SJSA1 (cell line): ENCODE results near the gene SLC10A7. TPM values are rescaled to one million over a fixed set of nuclear protein-coding genes. Genes with fewer than 3 reads are reported as not detected.

Experiments used
- DNase-seq, 2 experiments: peaks; one replicate each; pipeline ENCODE4 v3.0.0-alpha.2; 2015 to 2020; ENCODE audit warnings: low spot score in 2 of 2, low read depth in 1 of 2
- H3K27ac ChIP-seq: fragments of 250-450 bp; sonication (Bioruptor Pico); 2 replicates; pipeline ENCODE4 v1.5.1; 2020; ENCODE audit warnings: mild to moderate bottlenecking, moderate library complexity
- H3K27me3 ChIP-seq: fragments of 250-450 bp; sonication (Bioruptor Pico); replicated peaks from 2 replicates; pipeline ENCODE4 v1.5.1; 2020; ENCODE audit warnings: mild to moderate bottlenecking, moderate library complexity
- H3K36me3 ChIP-seq: fragments of 250-450 bp; sonication (Bioruptor Pico); 2 replicates; pipeline ENCODE4 v1.5.1; 2020; ENCODE audit warnings: mild to moderate bottlenecking
- H3K4me1 ChIP-seq: fragments of 250-450 bp; sonication (Bioruptor Pico); replicated peaks from 2 replicates; pipeline ENCODE4 v1.6.1; 2021; ENCODE audit warnings: mild to moderate bottlenecking
- H3K4me3 ChIP-seq: fragments of 250-450 bp; sonication (Bioruptor Pico); 2 replicates; pipeline ENCODE4 v1.5.1; 2020; ENCODE audit warnings: mild to moderate bottlenecking
- H3K9me3 ChIP-seq: fragments of 250-450 bp; sonication (Bioruptor Pico); replicated peaks from 2 replicates; pipeline ENCODE4 v1.5.1; 2020; ENCODE audit warnings: mild to moderate bottlenecking
- total RNA-seq: library from RNA; depleted of rRNA; stranded (reverse); fragments of >200 nt; shearing (Covaris generic); gene quantifications from 2 replicates; pipeline ENCODE4 v1.2.3, GENCODE V29; 2014

SLC10A7 gene
- total RNA-seq, 1 experiment from 2014 or later: 13.8 TPM

DNA sequence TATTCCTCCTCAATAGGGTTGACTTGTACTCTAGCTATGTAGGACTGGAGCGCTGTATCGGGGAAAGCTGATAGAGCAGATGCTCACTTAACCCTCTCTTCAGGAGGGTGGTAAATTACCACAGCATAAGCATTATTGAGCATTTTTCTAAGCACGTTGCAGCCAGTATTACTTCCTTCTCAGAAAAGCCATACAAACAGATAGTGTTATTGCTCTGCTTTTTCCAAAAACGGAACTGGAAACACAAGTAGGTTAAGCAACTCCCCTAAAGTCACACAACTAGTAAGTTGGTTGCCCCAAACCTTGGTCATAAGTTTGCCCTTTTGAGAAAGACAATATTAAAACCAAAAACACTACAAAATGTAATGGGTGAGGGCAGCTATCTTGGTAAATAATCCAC is 233.5 kb downstream of the SLC10A7 start:
- no peak overlapping the region for H3K4me3 ChIP-seq
- H3K4me1 ChIP-seq: no peaks in the 10 kb centered on the region
- no peak for DNase-seq
- H3K27ac ChIP-seq: no peak overlapping the region
- H3K27me3 ChIP-seq: no peaks in the 10 kb centered on the region
- peaks cover 4% of the 10 kb centered on the region; the same call in 1 of the 2 replicates for H3K36me3 ChIP-seq
- H3K9me3 ChIP-seq: no peaks in the 10 kb centered on the region

DNA sequence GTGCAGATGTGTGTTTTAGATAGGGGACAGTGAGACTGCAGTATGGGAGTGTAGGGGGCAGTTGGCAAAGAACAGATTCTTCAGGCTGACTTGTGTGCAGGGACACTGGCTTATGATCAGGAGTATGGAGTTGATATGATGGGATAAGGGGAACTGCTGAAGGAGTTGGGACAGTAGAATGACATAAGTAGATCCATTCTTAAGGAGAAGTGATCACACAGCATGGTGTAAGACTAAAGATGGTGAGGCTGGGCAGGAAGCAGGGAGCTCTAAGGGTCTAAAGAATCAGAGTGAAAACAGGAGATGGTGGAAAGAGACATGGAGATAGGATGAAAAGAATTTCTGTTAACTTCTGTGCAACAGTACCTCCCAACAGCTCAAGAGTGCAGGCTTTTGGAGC is 236.7 kb downstream of the SLC10A7 start:
- no peaks in the 10 kb centered on the region for H3K27me3 ChIP-seq
- no peak overlapping the region for H3K27ac ChIP-seq
- no peak overlapping the region for H3K4me3 ChIP-seq
- no peak for DNase-seq
- H3K4me1 ChIP-seq: no peaks in the 10 kb centered on the region
- H3K9me3 ChIP-seq: no peaks in the 10 kb centered on the region
- peaks cover 9% of the 10 kb centered on the region for H3K36me3 ChIP-seq

GRCh38 chr4:146283758-146284651 is 237.7 kb downstream of the SLC10A7 start:
- no peaks in the 10 kb centered on the region for H3K27me3 ChIP-seq
- H3K27ac ChIP-seq: no peak overlapping the region
- H3K4me1 ChIP-seq: no peaks in the 10 kb centered on the region
- no peaks in the 10 kb centered on the region for H3K9me3 ChIP-seq
- H3K36me3 ChIP-seq: peaks cover 9% of the 10 kb centered on the region
- H3K4me3 ChIP-seq: no peak overlapping the region
- DNase-seq: no peak

DNA sequence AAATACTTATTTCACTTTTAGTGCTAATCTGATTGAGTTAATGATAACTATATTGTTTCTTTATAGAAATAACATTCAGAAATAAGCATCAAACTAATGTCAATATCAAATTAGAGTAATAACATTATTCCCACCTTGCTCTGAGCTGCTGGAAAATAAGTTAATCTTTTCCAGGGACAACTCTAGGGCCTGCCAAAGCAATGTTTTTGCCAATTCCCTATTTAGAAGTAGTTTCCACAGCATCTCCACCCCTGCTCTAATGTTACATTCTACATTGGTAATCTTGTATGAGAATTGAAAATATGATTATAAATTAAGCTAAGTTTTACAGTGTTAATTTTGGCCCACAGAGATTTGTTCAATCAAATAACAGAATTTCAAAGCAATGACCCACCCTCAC is 239.1 kb downstream of the SLC10A7 start:
- DNase-seq: no peak

GRCh38 chr4:146278986-146279385 is 242.8 kb downstream of the SLC10A7 start:
- no peak overlapping the region for H3K4me3 ChIP-seq
- no peaks in the 10 kb centered on the region for H3K9me3 ChIP-seq
- no peaks in the 10 kb centered on the region for H3K4me1 ChIP-seq
- H3K27ac ChIP-seq: no peak overlapping the region
- no peaks in the 10 kb centered on the region for H3K27me3 ChIP-seq
- peaks cover 5% of the 10 kb centered on the region for H3K36me3 ChIP-seq
- no peak for DNase-seq

More for the DNA sequence above, 239.1 kb downstream of the SLC10A7 start:
- H3K9me3 ChIP-seq: no peaks in the 10 kb centered on the region
- H3K4me1 ChIP-seq: no peaks in the 10 kb centered on the region
- H3K27me3 ChIP-seq: no peaks in the 10 kb centered on the region
- no peak overlapping the region for H3K27ac ChIP-seq
- peaks cover 9% of the 10 kb centered on the region for H3K36me3 ChIP-seq
- H3K4me3 ChIP-seq: no peak overlapping the region

GRCh38 chr4:146275370-146275769 is 246.4 kb downstream of the SLC10A7 start:
- H3K36me3 ChIP-seq: no peaks in the 10 kb centered on the region
- H3K27me3 ChIP-seq: no peaks in the 10 kb centered on the region
- DNase-seq: no peak
- no peak overlapping the region for H3K27ac ChIP-seq
- no peak overlapping the region for H3K4me3 ChIP-seq
- H3K4me1 ChIP-seq: no peaks in the 10 kb centered on the region
- no peaks in the 10 kb centered on the region for H3K9me3 ChIP-seq

DNA sequence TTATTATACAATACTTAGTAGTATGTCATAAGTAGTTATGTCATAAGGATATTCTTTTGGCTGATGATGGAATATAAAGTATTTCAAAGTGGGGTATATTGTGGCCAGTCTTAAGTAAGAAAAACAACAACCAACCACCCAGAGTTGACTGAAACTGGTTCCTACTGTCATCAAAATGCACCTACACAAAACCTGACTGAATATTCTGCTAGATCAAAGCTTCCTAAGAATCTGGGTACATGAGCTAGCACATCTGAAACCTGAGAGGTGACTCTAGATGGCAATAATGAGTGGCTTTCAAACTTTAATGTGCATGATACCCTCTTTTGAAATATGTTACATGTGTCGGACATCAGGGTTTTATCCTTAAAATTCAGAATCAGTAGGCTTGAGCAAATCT is 247.0 kb downstream of the SLC10A7 start:
- Histone ChIP-seq H3K4me1 (no peaks in the 10 kb centered on the region), H3K4me3 (no peak overlapping the region), H3K36me3 (no peaks in the 10 kb centered on the region), H3K27me3 (no peaks in the 10 kb centered on the region), H3K27ac (no peak overlapping the region), H3K9me3 (no peaks in the 10 kb centered on the region)
- DNase-seq: no peak

DNA sequence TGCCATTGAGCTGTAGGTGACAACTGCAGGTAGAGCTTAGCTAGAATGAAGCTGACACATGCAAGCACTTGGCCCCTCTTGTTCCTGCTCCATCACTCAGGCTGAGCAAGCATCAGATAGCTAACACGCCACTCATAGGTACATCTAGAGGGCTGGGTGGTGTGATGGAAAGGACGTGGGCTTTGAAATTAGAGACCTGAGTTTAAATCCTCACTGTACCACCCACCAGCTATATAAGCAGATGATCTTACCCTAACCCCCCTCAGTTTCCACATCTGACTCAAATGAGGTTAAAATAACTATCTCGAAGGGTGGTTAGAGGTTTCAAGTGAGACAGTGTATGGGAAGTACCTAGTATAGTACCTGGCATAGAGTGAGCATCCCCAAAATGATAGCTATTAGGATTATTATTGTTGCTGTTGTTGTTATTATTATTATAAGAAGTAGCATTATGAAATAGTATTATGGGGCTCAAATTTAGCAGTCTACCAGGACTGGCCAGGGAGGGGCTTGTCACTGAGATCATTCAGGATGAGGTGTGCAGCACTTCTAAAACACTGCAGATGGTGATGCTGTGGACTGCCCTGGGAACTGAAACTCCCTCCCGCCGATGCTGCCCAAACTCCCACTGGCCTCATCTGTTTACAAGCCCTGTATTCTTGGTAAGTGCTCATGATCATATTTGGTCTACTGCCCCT is 248.4 kb downstream of the SLC10A7 start:
- Histone ChIP-seq H3K4me1 (no peaks in the 10 kb centered on the region), H3K27ac (no peak overlapping the region)
- no peak for DNase-seq

DNA sequence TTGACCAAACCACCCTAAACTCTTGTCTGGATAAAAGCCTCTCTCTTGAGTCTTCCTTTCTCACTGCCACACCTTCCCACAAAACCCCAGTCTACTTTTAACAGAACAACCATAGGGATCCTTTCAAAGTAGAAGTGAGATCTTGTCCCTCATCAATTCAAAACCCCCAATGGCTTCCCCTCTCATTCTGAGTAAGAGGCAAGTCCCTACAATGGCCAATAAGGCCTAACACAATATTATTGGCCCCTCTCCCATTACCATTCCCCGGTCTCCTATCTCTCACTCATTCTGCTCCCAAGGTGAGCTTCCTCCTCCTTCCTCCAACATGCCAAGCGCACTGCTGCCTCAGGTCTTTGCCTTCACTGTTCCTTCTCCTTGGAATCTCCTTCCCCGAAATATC is 250.3 kb downstream of the SLC10A7 start:
- Histone ChIP-seq H3K27me3 (no peaks in the 10 kb centered on the region), H3K4me1 (no peaks in the 10 kb centered on the region), H3K9me3 (no peaks in the 10 kb centered on the region), H3K36me3 (no peaks in the 10 kb centered on the region), H3K27ac (no peak overlapping the region), H3K4me3 (no peak overlapping the region)
- no peak for DNase-seq

More for the DNA sequence above, 248.4 kb downstream of the SLC10A7 start:
- no peaks in the 10 kb centered on the region for H3K36me3 ChIP-seq
- H3K27me3 ChIP-seq: no peaks in the 10 kb centered on the region
- no peaks in the 10 kb centered on the region for H3K9me3 ChIP-seq
- no peak overlapping the region for H3K4me3 ChIP-seq

DNA sequence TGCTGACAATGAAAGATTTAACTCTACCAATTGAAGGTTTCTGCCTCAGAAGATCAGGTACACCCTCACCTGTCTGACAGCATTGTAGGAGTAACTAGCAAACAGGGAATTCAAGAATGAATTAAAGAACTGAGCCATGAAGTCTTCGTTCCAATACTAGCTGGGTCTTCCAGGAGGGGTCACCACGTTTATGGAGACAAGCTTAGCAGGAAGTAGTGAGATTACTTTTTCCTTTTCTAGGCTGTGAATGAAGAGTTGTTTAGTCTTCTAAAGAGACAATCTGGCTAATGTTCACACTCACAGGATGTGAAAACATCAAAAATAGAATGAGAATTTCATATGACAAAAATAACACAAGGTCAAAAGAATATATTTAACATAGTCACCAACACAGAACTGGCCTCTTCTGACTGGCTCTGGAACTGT is 252.5 kb downstream of the SLC10A7 start:
- Histone ChIP-seq H3K27ac (no peak overlapping the region), H3K27me3 (no peaks in the 10 kb centered on the region), H3K4me1 (no peaks in the 10 kb centered on the region), H3K36me3 (no peaks in the 10 kb centered on the region), H3K4me3 (no peak overlapping the region), H3K9me3 (no peaks in the 10 kb centered on the region)
- no peak for DNase-seq

GRCh38 chr4:146267826-146268225 is 253.9 kb downstream of the SLC10A7 start:
- Histone ChIP-seq H3K36me3 (no peaks in the 10 kb centered on the region), H3K4me1 (no peaks in the 10 kb centered on the region), H3K4me3 (no peak overlapping the region), H3K9me3 (no peaks in the 10 kb centered on the region), H3K27me3 (no peaks in the 10 kb centered on the region), H3K27ac (no peak overlapping the region)
- DNase-seq: no peak

DNA sequence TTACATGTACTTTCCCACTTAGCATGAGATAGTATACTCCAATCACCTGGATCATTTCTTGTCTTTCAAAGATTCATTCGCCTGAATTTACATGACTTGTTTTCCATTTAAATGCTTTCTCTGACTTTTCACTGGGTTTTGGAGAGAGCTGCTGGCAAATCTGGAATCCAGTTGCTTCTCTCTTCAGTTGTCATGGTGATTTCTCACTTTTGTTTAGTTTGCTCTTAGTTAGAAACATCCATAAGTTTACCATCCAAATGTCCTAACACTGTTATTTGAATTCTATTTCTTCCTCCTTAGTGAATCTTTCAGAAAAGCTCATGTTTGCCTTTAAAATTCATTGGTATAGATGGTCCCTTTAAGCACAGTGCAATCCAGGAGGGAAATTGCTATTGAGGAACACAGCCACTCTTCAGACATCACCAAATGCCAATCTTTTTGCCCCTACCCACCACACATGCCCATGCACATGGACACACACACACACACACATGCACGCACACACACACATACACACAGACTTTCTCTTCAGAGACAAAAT is 255.7 kb downstream of the SLC10A7 start:
- Histone ChIP-seq H3K36me3 (no peaks in the 10 kb centered on the region), H3K27ac (no peak overlapping the region), H3K4me3 (no peak overlapping the region), H3K9me3 (no peaks in the 10 kb centered on the region), H3K4me1 (no peaks in the 10 kb centered on the region), H3K27me3 (no peaks in the 10 kb centered on the region)
- DNase-seq: no peak

- H3K9me3 ChIP-seq: no peaks in the 10 kb centered on the region
- no peaks in the 10 kb centered on the region for H3K36me3 ChIP-seq
- no peaks in the 10 kb centered on the region for H3K4me1 ChIP-seq
These were observed 257.9 kb downstream of the SLC10A7 start for GRCh38 chr4:146263793-146264192.

GRCh38 chr4:146261041-146261440 is 260.7 kb downstream of the SLC10A7 start:
- Histone ChIP-seq H3K27ac (no peak overlapping the region), H3K36me3 (no peaks in the 10 kb centered on the region), H3K4me3 (no peak overlapping the region), H3K9me3 (no peaks in the 10 kb centered on the region), H3K27me3 (no peaks in the 10 kb centered on the region), H3K4me1 (peaks cover 11% of the 10 kb centered on the region)
- no peak for DNase-seq

More at GRCh38 chr4:146263793-146264192, 257.9 kb downstream of the SLC10A7 start:
- H3K27ac ChIP-seq: no peak overlapping the region
- no peak for DNase-seq
- no peak overlapping the region for H3K4me3 ChIP-seq
- no peaks in the 10 kb centered on the region for H3K27me3 ChIP-seq
